HL-60 (cell line): Measurements from ENCODE around the gene PPP5C.

Source experiments
- POLR2AphosphoS5 ChIP-seq: IDR thresholded peaks from 2 replicates; pipeline ENCODE4 v1.6.1; 2012; ENCODE audit warnings: low read depth
- SPI1 ChIP-seq: IDR thresholded peaks from 2 replicates; pipeline ENCODE4 v1.6.1; 2012; ENCODE audit warnings: low read depth, mild to moderate bottlenecking, borderline replicate concordance
- TF ChIP-seq, protein P1 (sequence below): IDR thresholded peaks from one replicate; pipeline ENCODE4 v1.5.1; 2011; ENCODE audit warnings: low read length, control low read depth, inconsistent platforms; ENCODE audit not compliant: insufficient read depth
- TF ChIP-seq, protein P2 (sequence below): IDR thresholded peaks from 2 replicates; pipeline ENCODE4 v1.6.1; 2012; ENCODE audit warnings: low read depth; ENCODE audit not compliant: insufficient replicate concordance

DNA sequence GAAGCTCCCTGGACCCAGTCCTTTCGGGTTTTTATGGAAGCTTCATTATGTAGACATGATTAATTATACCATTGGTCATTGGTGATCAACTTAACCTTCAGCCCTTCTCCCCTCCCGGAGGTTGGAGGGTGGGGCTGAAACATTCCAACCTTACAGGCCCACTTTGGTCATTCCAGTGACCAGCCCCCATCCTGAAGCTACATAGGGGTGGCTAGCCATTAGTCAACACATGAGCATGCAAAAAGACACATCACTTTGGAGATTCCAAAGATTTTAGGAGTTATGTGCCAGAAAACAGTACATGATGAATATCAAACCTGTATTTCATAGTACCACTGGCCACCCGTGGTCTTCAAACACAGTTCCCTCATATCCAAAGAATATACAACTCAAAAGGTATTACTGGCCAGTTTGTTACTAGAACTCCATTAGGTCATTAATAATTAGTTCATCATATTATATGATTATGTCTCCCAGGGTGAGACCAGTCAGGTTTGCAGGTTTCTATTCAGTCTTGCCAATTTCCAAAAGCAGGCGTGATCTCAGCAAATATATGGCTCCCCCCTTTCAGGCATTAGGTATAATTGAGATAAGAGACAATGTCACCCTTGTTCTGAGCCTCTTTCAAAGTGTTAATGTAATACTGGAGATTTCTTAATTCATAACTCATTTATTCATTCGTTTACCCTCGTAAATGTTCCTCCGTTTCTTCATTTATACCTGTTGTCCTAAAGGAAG, 11.1 kb downstream of the PPP5C start:
- TF ChIP-seq, protein P1, sequence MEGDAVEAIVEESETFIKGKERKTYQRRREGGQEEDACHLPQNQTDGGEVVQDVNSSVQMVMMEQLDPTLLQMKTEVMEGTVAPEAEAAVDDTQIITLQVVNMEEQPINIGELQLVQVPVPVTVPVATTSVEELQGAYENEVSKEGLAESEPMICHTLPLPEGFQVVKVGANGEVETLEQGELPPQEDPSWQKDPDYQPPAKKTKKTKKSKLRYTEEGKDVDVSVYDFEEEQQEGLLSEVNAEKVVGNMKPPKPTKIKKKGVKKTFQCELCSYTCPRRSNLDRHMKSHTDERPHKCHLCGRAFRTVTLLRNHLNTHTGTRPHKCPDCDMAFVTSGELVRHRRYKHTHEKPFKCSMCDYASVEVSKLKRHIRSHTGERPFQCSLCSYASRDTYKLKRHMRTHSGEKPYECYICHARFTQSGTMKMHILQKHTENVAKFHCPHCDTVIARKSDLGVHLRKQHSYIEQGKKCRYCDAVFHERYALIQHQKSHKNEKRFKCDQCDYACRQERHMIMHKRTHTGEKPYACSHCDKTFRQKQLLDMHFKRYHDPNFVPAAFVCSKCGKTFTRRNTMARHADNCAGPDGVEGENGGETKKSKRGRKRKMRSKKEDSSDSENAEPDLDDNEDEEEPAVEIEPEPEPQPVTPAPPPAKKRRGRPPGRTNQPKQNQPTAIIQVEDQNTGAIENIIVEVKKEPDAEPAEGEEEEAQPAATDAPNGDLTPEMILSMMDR = no peak
- TF ChIP-seq POLR2AphosphoS5 (no peak), SPI1 (no peak)
- TF ChIP-seq, protein P2, sequence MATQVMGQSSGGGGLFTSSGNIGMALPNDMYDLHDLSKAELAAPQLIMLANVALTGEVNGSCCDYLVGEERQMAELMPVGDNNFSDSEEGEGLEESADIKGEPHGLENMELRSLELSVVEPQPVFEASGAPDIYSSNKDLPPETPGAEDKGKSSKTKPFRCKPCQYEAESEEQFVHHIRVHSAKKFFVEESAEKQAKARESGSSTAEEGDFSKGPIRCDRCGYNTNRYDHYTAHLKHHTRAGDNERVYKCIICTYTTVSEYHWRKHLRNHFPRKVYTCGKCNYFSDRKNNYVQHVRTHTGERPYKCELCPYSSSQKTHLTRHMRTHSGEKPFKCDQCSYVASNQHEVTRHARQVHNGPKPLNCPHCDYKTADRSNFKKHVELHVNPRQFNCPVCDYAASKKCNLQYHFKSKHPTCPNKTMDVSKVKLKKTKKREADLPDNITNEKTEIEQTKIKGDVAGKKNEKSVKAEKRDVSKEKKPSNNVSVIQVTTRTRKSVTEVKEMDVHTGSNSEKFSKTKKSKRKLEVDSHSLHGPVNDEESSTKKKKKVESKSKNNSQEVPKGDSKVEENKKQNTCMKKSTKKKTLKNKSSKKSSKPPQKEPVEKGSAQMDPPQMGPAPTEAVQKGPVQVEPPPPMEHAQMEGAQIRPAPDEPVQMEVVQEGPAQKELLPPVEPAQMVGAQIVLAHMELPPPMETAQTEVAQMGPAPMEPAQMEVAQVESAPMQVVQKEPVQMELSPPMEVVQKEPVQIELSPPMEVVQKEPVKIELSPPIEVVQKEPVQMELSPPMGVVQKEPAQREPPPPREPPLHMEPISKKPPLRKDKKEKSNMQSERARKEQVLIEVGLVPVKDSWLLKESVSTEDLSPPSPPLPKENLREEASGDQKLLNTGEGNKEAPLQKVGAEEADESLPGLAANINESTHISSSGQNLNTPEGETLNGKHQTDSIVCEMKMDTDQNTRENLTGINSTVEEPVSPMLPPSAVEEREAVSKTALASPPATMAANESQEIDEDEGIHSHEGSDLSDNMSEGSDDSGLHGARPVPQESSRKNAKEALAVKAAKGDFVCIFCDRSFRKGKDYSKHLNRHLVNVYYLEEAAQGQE = no peak
